Activated T-helper 17 cell treated with anti-CD3 and anti-CD28 coated beads, Interleukin-2, amount 50 U/mL, for 72 hours (primary cell): ENCODE data around the gene OR2B2. TPM values are rescaled to one million over a fixed set of nuclear protein-coding genes. Genes with fewer than 3 reads are reported as not detected.
A peak's percentile ranks its signal among the peaks of the same experiment; 100 is the strongest.

Experiments used
- ATAC-seq: fragments of 150-1000 bp; cut with Tn5 transposase; replicated peaks from 2 replicates; pipeline ENCODE4 v1.10.0; 2021; ENCODE audit warnings: mild to moderate bottlenecking, moderate library complexity
- H3K27ac Mint-ChIP-seq: one replicate; pipeline ENCODE4 v1.8.0; 2022; ENCODE audit warnings: mixed read lengths
- H3K27me3 Mint-ChIP-seq: one replicate; pipeline ENCODE4 v1.8.0; 2022; ENCODE audit warnings: mixed read lengths
- H3K36me3 Mint-ChIP-seq: one replicate; pipeline ENCODE4 v1.8.0; 2022; ENCODE audit warnings: low read depth, mild to moderate bottlenecking, mixed read lengths
- H3K4me1 Mint-ChIP-seq: one replicate; pipeline ENCODE4 v1.8.0; 2022; ENCODE audit warnings: mixed read lengths
- H3K4me3 Mint-ChIP-seq: one replicate; pipeline ENCODE4 v1.8.0; 2022; ENCODE audit warnings: mild to moderate bottlenecking, mixed read lengths
- H3K9me3 Mint-ChIP-seq: one replicate; pipeline ENCODE4 v1.8.0; 2022; ENCODE audit warnings: mixed read lengths
- total RNA-seq, 2 donors: library from RNA; stranded (reverse); gene quantifications; one replicate each; pipeline ENCODE4 v1.2.3, GENCODE V29; 2022

The OR2B2 gene
- total RNA-seq, 2 donors from 2014 or later = not detected

DNA sequence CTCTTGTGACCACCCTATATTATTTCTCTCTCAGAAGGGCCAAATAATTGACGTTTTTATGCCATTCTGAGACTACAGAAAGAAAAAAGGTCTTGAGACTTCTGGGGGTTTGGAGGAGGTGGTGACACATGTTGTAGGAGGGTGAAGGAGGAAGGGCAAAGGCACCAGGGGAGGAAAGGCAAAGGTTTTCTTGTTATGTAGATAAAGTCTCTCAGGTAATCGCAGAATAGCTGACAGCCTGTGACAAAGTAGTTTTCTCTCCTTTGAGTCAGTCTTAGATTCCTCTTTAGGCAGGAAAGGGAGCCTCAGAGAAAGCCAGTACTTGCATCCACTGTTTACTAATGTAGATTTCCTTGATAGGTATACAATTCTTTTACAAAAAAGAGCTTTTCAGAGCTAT is 23.6 kb downstream of the OR2B2 start:
- H3K36me3 Mint-ChIP-seq = peaks cover 12% of the 10 kb centered on the region
- H3K4me3 Mint-ChIP-seq = no peak overlapping the region
- no peaks in the 10 kb centered on the region for H3K9me3 Mint-ChIP-seq
- no peak overlapping the region for H3K27ac Mint-ChIP-seq
- peaks cover 5% of the 10 kb centered on the region for H3K4me1 Mint-ChIP-seq
- no peak for ATAC-seq
- H3K27me3 Mint-ChIP-seq = no peaks in the 10 kb centered on the region

- Mint-ChIP-seq H3K4me3 (no peak overlapping the region), H3K36me3 (no peaks in the 10 kb centered on the region), H3K4me1 (no peaks in the 10 kb centered on the region), H3K27me3 (no peaks in the 10 kb centered on the region), H3K27ac (no peak overlapping the region), H3K9me3 (no peaks in the 10 kb centered on the region)
- ATAC-seq = no peak
These were observed 26.1 kb downstream of the OR2B2 start for GRCh38 chr6:27886073-27886472.

DNA sequence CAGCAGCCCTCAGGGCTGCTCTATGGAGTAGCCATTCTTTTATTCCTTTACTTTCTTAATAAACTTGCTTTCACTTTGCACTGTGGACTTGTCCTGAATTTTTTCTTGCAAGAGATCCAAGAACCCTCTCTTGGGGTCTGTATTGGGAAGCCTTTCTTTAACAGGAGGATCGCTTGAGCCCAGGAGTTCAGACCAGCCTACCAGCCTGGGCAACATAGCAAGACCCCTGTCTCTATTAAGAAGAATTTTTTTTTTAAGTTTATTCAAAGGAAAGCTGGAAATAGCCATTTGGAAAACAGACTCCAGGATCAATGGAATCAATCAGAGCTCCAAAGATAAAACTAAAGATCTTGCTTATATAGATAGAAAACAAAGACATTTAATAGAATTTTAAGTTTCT is 29.1 kb downstream of the OR2B2 start:
- Mint-ChIP-seq H3K9me3 (no peaks in the 10 kb centered on the region), H3K36me3 (no peaks in the 10 kb centered on the region), H3K27me3 (no peaks in the 10 kb centered on the region), H3K4me3 (no peak overlapping the region), H3K4me1 (no peaks in the 10 kb centered on the region), H3K27ac (no peak overlapping the region)
- no peak for ATAC-seq

DNA sequence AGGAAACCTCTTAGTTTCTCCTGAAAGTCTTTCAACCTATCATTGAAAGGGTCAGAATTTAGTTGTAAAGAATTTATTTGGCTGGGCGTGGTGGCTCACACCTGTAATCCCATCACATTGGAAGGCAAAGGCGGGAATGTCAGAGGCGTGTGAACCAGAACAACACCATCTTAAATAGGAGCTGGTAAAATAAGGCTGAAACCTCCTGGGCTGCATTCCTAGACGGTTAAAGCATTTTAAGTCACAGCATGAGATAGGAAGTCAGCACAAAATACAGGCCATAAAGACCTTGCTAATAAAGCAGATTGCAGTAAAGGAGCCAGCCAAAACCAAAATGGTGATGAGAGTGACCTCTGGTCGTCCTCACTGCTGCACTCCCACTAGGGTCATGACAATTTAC is 29.6 kb downstream of the OR2B2 start:
- H3K36me3 Mint-ChIP-seq = no peaks in the 10 kb centered on the region
- ATAC-seq = no peak
- H3K27ac Mint-ChIP-seq = no peak overlapping the region

DNA sequence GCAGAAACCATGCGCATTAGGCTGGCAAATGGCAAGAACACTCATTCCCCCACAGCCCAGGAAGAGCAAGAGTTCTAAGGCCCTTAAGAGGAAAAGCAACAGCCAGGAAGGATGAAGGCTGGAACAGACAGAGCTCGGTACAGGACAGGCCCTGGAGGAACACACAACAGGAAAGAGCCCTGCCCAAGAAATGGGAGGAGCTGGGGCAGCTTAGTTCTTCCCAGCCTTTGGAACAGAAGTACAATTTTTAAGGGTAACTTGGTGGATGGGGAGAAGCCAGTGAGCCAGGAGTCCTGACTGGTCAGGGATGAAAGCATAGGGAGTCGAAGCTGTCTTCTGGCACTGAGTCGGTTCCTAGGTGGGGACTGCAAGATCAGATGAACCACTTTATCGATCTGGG is 32.4 kb downstream of the OR2B2 start:
- no peak overlapping the region for H3K4me3 Mint-ChIP-seq
- no peak for ATAC-seq
- no peaks in the 10 kb centered on the region for H3K27me3 Mint-ChIP-seq
- no peaks in the 10 kb centered on the region for H3K9me3 Mint-ChIP-seq
- no peak overlapping the region for H3K27ac Mint-ChIP-seq
- H3K4me1 Mint-ChIP-seq = no peaks in the 10 kb centered on the region
- H3K36me3 Mint-ChIP-seq = no peaks in the 10 kb centered on the region

More for the DNA sequence above, 29.6 kb downstream of the OR2B2 start:
- Mint-ChIP-seq H3K4me1 (no peaks in the 10 kb centered on the region), H3K27me3 (no peaks in the 10 kb centered on the region), H3K9me3 (no peaks in the 10 kb centered on the region), H3K4me3 (no peak overlapping the region)

DNA sequence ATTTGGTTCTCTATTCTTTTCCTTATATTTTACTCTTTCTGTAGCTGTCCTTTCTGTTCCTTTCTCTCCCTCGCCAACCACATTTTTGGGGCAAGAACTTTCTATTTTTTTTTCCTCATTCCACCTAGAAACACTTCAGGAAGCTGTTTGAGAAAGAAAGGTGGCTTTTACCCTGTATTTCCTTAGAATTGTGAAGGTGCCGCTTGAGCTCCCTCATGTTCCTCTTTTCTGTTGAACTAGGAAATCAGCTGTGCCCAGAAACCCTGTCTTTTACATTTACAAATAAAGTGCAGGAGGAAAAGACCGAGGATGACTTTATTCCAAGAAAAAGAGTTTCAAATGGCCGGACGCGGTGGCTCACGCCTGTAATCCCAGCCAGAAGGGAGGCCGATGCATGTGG is 38.2 kb downstream of the OR2B2 start:
- H3K27ac Mint-ChIP-seq = peak overlapping the region; percentile 95
- ATAC-seq = no peak
- H3K4me1 Mint-ChIP-seq = peaks cover 20% of the 10 kb centered on the region
- H3K36me3 Mint-ChIP-seq = peaks cover 22% of the 10 kb centered on the region
- H3K4me3 Mint-ChIP-seq = peak overlapping the region; percentile 91
- peaks cover 4% of the 10 kb centered on the region for H3K9me3 Mint-ChIP-seq
- H3K27me3 Mint-ChIP-seq = no peaks in the 10 kb centered on the region

- peaks cover 20% of the 10 kb centered on the region for H3K4me1 Mint-ChIP-seq
- peaks cover 4% of the 10 kb centered on the region for H3K9me3 Mint-ChIP-seq
- peak overlapping the region; percentile 91 for H3K4me3 Mint-ChIP-seq
- ATAC-seq = peak; percentile 56
- H3K27me3 Mint-ChIP-seq = no peaks in the 10 kb centered on the region
- H3K27ac Mint-ChIP-seq = peak overlapping the region; percentile 95
- peaks cover 22% of the 10 kb centered on the region for H3K36me3 Mint-ChIP-seq
These were observed 38.9 kb downstream of the OR2B2 start for GRCh38 chr6:27873021-27873940.

DNA sequence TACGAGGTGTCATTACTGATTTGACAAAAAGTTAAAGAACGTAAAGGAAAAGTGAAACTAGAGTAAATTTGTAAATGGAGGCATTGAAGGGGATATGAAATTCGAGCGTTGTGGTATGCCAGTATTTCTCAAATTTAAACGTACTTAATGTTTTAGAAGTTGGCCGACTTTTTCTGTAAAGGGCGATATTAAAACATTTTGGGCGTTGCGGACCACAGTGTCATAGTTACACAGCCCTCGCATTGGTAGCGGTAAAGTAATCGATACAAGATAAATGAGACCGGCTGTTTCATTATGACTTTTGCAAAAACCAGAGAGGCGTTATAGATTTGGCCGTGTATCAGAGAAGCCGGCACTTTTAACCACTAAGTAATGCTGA is 39.6 kb downstream of the OR2B2 start:
- Mint-ChIP-seq H3K4me3 (peak overlapping the region; percentile 91), H3K27me3 (no peaks in the 10 kb centered on the region)

DNA sequence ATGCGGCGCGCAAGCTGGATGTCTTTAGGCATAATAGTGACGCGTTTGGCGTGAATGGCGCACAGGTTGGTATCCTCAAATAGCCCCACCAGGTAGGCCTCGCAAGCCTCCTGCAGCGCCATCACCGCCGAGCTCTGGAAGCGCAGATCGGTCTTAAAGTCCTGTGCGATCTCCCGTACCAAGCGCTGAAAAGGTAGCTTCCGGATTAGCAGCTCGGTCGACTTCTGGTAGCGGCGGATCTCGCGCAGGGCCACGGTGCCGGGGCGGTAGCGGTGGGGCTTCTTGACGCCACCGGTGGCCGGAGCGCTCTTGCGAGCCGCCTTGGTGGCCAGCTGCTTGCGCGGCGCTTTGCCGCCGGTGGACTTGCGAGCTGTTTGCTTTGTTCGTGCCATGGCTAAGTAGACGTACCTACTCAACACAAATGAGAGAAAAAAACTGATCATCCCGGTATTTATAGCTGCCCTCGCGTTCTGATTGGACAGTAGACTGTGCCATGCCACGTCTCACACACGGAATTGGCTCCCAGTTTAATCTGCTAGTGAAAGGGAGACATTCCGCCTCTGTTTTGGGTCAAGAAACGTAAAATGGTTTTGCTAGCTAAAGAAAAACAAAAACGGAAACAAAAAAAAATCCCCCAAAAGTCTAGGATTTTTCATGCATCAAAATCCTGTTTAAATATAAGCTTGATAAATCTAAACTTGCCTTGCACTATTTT is 40.1 kb downstream of the OR2B2 start:
- H3K27ac Mint-ChIP-seq = peak overlapping the region; percentile 95
- H3K27me3 Mint-ChIP-seq = no peaks in the 10 kb centered on the region
- peaks cover 4% of the 10 kb centered on the region for H3K9me3 Mint-ChIP-seq
- H3K36me3 Mint-ChIP-seq = peaks cover 26% of the 10 kb centered on the region
- H3K4me3 Mint-ChIP-seq = peak overlapping the region; percentile 91
- peak; percentile 73 for ATAC-seq
- peaks cover 23% of the 10 kb centered on the region for H3K4me1 Mint-ChIP-seq

More for the DNA sequence above, 39.6 kb downstream of the OR2B2 start:
- H3K9me3 Mint-ChIP-seq = peaks cover 4% of the 10 kb centered on the region
- peak overlapping the region; percentile 95 for H3K27ac Mint-ChIP-seq
- H3K36me3 Mint-ChIP-seq = peaks cover 22% of the 10 kb centered on the region
- ATAC-seq = peak; percentile 74
- peaks cover 20% of the 10 kb centered on the region for H3K4me1 Mint-ChIP-seq

- Mint-ChIP-seq H3K4me1 (peaks cover 31% of the 10 kb centered on the region), H3K4me3 (peak overlapping the region; percentile 91), H3K9me3 (peaks cover 4% of the 10 kb centered on the region), H3K27me3 (no peaks in the 10 kb centered on the region), H3K27ac (peak overlapping the region; percentile 95), H3K36me3 (peaks cover 29% of the 10 kb centered on the region)
- no peak for ATAC-seq
These were observed 41.8 kb downstream of the OR2B2 start for GRCh38 chr6:27870291-27870870.

GRCh38 chr6:27868311-27868710 is 43.9 kb downstream of the OR2B2 start:
- no peak overlapping the region for H3K27ac Mint-ChIP-seq
- ATAC-seq = no peak
- peaks cover 36% of the 10 kb centered on the region for H3K4me1 Mint-ChIP-seq
- peaks cover 4% of the 10 kb centered on the region for H3K9me3 Mint-ChIP-seq
- H3K27me3 Mint-ChIP-seq = no peaks in the 10 kb centered on the region
- no peak overlapping the region for H3K4me3 Mint-ChIP-seq
- peaks cover 37% of the 10 kb centered on the region for H3K36me3 Mint-ChIP-seq

DNA sequence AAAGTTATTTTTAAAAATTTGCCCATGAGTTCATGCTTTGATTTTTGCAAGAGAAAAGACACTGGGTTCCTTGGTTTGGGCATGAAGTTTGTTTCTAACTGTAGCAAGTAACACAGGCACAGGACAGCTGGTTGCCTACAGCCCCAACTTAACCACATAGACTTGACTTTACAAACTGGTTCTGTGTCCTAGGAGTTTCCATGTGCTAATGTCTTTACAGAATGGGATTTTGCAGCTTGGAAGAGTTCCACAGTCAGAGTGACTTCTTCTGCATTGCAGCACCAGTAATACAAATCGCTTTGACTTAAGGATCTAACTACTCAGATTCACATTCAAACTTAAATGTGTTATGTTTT is 44.3 kb downstream of the OR2B2 start:
- Mint-ChIP-seq H3K27ac (no peak overlapping the region), H3K27me3 (no peaks in the 10 kb centered on the region), H3K4me1 (peaks cover 36% of the 10 kb centered on the region), H3K4me3 (peak overlapping the region; percentile 97), H3K9me3 (peaks cover 4% of the 10 kb centered on the region), H3K36me3 (peaks cover 33% of the 10 kb centered on the region)
- no peak for ATAC-seq

- Mint-ChIP-seq H3K27me3 (no peaks in the 10 kb centered on the region), H3K4me1 (peaks cover 36% of the 10 kb centered on the region), H3K27ac (peak overlapping the region; percentile 96), H3K9me3 (peaks cover 4% of the 10 kb centered on the region), H3K4me3 (peak overlapping the region; percentile 97), H3K36me3 (peaks cover 29% of the 10 kb centered on the region)
- peak; percentile 47 for ATAC-seq
These were observed 44.9 kb downstream of the OR2B2 start for GRCh38 chr6:27867051-27867944.
